ENCODE results near the gene PRPF40A. TPM values are rescaled to one million over a fixed set of nuclear protein-coding genes. Genes with fewer than 3 reads are reported as not detected.

The PRPF40A gene
- total and polyA plus RNA-seq, 2 of the 13 experiments (the other 11 are each of a cell fraction or from before 2014, with no cell fraction given): 146 to 207 TPM

DNA sequence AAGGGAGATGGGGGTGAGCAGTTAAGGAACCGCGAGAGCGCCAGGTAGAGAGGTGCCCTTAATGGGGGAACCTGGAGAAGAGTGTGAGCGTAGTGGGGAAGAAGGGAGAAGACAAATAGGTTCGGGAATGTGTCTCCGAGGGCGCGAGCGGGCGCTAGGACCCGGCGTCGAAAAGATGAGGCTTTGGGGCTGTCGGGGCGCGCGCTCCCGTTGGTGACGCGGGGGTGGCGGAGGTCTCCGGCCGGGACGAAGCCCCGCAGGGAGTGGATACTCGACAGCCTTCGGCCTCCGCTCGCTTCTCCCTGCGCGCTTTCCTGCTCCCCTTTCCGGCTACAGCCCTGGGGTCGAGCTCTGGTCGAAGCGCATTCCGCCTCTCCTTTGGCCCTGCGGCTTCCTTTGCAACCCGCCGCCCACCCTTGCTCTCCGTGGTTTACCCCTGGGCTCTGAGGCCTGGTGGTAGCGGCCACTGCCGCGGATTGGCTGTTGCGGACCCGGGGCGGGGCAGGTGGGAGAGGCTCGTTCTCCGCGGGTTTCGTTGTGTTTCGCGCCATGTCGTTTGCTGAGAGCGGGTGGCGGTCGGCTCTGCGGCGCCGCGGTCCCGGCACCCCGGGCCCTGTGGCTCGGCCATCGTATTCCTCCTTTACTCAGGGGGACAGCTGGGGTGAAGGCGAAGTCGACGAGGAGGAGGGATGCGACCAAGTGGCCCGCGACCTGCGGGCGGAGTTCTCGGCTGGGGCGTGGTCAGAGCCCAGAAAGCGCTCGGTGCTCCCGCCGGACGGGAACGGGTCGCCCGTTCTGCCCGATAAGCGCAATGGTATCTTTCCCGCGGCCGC is 1.0 kb upstream of the PRPF40A start, which contains the start of gene ARL6IP6 (continued):
- TF ChIP-seq, protein P1, sequence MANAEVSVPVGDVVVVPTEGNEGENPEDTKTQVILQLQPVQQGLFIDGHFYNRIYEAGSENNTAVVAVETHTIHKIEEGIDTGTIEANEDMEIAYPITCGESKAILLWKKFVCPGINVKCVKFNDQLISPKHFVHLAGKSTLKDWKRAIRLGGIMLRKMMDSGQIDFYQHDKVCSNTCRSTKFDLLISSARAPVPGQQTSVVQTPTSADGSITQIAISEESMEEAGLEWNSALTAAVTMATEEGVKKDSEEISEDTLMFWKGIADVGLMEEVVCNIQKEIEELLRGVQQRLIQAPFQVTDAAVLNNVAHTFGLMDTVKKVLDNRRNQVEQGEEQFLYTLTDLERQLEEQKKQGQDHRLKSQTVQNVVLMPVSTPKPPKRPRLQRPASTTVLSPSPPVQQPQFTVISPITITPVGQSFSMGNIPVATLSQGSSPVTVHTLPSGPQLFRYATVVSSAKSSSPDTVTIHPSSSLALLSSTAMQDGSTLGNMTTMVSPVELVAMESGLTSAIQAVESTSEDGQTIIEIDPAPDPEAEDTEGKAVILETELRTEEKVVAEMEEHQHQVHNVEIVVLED (CRISPR knock-in tag; IDR thresholded peaks at IDR 0.05; ENCODE audit: borderline replicate concordance): peak; percentile 74
- TF ChIP-seq CCDC6 (CRISPR knock-in tag; IDR thresholded peaks at IDR 0.05) (peak; percentile 94), KDM3A (CRISPR knock-in tag; IDR thresholded peaks at IDR 0.05; ENCODE audit: low read depth) (peak; percentile 54), SMARCC2 (IDR thresholded peaks at IDR 0.05) (no peak), ETV5 (CRISPR knock-in tag; IDR thresholded peaks at IDR 0.05; ENCODE audit: borderline replicate concordance) (peak; percentile 6; the same call in 1 of the 2 replicates), U2AF2 (IDR thresholded peaks at IDR 0.05; ENCODE audit: low read depth, low read length) (no peak; the same call in 1 of the 2 replicates), JDP2 (CRISPR knock-in tag; IDR thresholded peaks at IDR 0.05; ENCODE audit: borderline replicate concordance) (no peak), FOXM1 (CRISPR knock-in tag; IDR thresholded peaks at IDR 0.05) (0 out of 2 replicates have a peak, but pooled peaks have one; percentile 10), ZNF7 (CRISPR knock-in tag; IDR thresholded peaks at IDR 0.05) (no peak), FOXK2 (IDR thresholded peaks at IDR 0.05) (peak; percentile 99), ZNF543 (CRISPR knock-in tag; IDR thresholded peaks at IDR 0.05) (peak; percentile 95), ZNF160 (CRISPR knock-in tag; IDR thresholded peaks at IDR 0.05) (peak; percentile 66; the same call in 1 of the 2 replicates), ZNF3 (CRISPR knock-in tag; IDR thresholded peaks at IDR 0.05) (no peak), ZNF556 (CRISPR knock-in tag; IDR thresholded peaks at IDR 0.05; ENCODE audit: borderline replicate concordance) (peak; percentile 12; the same call in 1 of the 2 replicates), ZNF776 (CRISPR knock-in tag; IDR thresholded peaks at IDR 0.05) (peak; percentile 96), TMF1 (CRISPR knock-in tag; IDR thresholded peaks at IDR 0.05; ENCODE audit: low read depth) (peak; percentile 54; the same call in 1 of the 2 replicates)
- TF ChIP-seq, protein P2, sequence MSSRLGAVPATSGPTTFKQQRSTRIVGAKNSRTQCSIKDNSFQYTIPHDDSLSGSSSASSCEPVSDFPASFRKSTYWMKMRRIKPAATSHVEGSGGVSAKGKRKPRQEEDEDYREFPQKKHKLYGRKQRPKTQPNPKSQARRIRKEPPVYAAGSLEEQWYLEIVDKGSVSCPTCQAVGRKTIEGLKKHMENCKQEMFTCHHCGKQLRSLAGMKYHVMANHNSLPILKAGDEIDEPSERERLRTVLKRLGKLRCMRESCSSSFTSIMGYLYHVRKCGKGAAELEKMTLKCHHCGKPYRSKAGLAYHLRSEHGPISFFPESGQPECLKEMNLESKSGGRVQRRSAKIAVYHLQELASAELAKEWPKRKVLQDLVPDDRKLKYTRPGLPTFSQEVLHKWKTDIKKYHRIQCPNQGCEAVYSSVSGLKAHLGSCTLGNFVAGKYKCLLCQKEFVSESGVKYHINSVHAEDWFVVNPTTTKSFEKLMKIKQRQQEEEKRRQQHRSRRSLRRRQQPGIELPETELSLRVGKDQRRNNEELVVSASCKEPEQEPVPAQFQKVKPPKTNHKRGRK (CRISPR knock-in tag; IDR thresholded peaks at IDR 0.05): no peak
- TF ChIP-seq, protein P3, sequence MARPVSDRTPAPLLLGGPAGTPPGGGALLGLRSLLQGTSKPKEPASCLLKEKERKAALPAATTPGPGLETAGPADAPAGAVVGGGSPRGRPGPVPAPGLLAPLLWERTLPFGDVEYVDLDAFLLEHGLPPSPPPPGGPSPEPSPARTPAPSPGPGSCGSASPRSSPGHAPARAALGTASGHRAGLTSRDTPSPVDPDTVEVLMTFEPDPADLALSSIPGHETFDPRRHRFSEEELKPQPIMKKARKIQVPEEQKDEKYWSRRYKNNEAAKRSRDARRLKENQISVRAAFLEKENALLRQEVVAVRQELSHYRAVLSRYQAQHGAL (CRISPR knock-in tag; IDR thresholded peaks at IDR 0.05; ENCODE audit: not compliant biosample characterization): peak; percentile 73
- TF ChIP-seq, protein P4, sequence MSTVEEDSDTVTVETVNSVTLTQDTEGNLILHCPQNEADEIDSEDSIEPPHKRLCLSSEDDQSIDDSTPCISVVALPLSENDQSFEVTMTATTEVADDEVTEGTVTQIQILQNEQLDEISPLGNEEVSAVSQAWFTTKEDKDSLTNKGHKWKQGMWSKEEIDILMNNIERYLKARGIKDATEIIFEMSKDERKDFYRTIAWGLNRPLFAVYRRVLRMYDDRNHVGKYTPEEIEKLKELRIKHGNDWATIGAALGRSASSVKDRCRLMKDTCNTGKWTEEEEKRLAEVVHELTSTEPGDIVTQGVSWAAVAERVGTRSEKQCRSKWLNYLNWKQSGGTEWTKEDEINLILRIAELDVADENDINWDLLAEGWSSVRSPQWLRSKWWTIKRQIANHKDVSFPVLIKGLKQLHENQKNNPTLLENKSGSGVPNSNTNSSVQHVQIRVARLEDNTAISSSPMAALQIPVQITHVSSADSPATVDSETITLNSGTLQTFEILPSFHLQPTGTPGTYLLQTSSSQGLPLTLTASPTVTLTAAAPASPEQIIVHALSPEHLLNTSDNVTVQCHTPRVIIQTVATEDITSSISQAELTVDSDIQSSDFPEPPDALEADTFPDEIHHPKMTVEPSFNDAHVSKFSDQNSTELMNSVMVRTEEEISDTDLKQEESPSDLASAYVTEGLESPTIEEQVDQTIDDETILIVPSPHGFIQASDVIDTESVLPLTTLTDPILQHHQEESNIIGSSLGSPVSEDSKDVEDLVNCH (CRISPR knock-in tag; IDR thresholded peaks at IDR 0.05): 0 out of 2 replicates have a peak, but pooled peaks have one; percentile 53
- TF ChIP-seq, protein P5, sequence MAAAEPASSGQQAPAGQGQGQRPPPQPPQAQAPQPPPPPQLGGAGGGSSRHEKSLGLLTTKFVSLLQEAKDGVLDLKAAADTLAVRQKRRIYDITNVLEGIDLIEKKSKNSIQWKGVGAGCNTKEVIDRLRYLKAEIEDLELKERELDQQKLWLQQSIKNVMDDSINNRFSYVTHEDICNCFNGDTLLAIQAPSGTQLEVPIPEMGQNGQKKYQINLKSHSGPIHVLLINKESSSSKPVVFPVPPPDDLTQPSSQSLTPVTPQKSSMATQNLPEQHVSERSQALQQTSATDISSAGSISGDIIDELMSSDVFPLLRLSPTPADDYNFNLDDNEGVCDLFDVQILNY (CRISPR knock-in tag; conservative IDR thresholded peaks at IDR 0.05): peak; percentile 94
- TF ChIP-seq, protein P6, sequence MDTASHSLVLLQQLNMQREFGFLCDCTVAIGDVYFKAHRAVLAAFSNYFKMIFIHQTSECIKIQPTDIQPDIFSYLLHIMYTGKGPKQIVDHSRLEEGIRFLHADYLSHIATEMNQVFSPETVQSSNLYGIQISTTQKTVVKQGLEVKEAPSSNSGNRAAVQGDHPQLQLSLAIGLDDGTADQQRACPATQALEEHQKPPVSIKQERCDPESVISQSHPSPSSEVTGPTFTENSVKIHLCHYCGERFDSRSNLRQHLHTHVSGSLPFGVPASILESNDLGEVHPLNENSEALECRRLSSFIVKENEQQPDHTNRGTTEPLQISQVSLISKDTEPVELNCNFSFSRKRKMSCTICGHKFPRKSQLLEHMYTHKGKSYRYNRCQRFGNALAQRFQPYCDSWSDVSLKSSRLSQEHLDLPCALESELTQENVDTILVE (CRISPR knock-in tag; IDR thresholded peaks at IDR 0.05): no peak

Data from HepG2 (cell line).